Mucosa of descending colon (tissue), 3 donors: ENCODE results near the gene RPS6KA3. TPM values are rescaled to one million over a fixed set of nuclear protein-coding genes. Genes with fewer than 3 reads are reported as not detected.

Source experiments
- ATAC-seq: fragments of 200-7000 bp; cut with Tn5 transposase; one replicate; pipeline ENCODE4 v1.9.1; 2020; ENCODE audit warnings: mild to moderate bottlenecking, moderate library complexity
- DNase-seq, 3 donors: peaks; one replicate each; pipeline ENCODE4 v3.0.0-alpha.2; 2020
- H3K36me3 ChIP-seq: fragments of 200-600 bp; one replicate; pipeline ENCODE4 v1.8.0; 2021; ENCODE audit warnings: low read depth, mild to moderate bottlenecking
- H3K4me1 ChIP-seq: fragments of 200-600 bp; one replicate; pipeline ENCODE4 v1.8.0; 2021; ENCODE audit warnings: low read depth, mild to moderate bottlenecking
- H3K4me3 ChIP-seq: fragments of 200-600 bp; one replicate; pipeline ENCODE4 v1.8.0; 2021; ENCODE audit warnings: mild to moderate bottlenecking
- H3K9me3 ChIP-seq: fragments of 200-600 bp; one replicate; pipeline ENCODE4 v1.8.0; 2021; ENCODE audit warnings: mild to moderate bottlenecking
- CTCF ChIP-seq: fragments of 200-600 bp; IDR thresholded peaks from one replicate; pipeline ENCODE4 v1.8.0; 2022; ENCODE audit warnings: antibody characterized with exemption, mild to moderate bottlenecking
- intact Hi-C, 2 donors: fragments of 100-400 bp; cut with DNase I in 1 of 2; cut with micrococcal nuclease in 1 of 2; formaldehyde crosslinking; loops; one replicate each; pipeline versions ENCODE4 v1.11.0 to v1.11.1; 2022; cut with DNase I, micrococcal nuclease
- total RNA-seq, 3 donors: library from RNA; stranded (reverse); fragmentation: NEBNext Ultra II Directional in 2 of 3; extraction: Animal tissue kit (Norgen Biotek cat#: 25700) in 2 of 3; gene quantifications; one replicate each; pipeline versions ENCODE4 v1.2.1 to v1.2.4, GENCODE V29; 2021 to 2023
- donor health status: DM: no; HTN: no; CAD: no; lungs with moderate emphysema.
- donor health status: DM: no; HTN: no; CAD: no.
- donor health status: DM: no; HTN: yes; CAD: no.

The RPS6KA3 gene
- total RNA-seq, 3 donors from 2014 or later: 73.6 to 80.1 (median 73.9) TPM

GRCh38 chrX:20118065-20118824, 148.5 kb downstream of the RPS6KA3 start:
- ATAC-seq (peak; percentile 81), DNase-seq (peak in 2 of 3 donors; percentile 41 to 53)
- intact Hi-C loops: no loop called here
- Histone ChIP-seq H3K36me3 (no peaks in the 10 kb centered on the region), H3K4me3 (no peak overlapping the region), H3K4me1 (peaks cover 4% of the 10 kb centered on the region), H3K9me3 (no peaks in the 10 kb centered on the region)
- TF ChIP-seq CTCF: no peak

GRCh38 chrX:20116577-20117240, 150.0 kb downstream of the RPS6KA3 start, which contains the start of gene MAP7D2:
Gene MAP7D2 (minus strand): TSS chrX:20116907. CDS start chrX:20116879, 28 bp downstream.
- peaks cover 4% of the 10 kb centered on the region for H3K4me1 ChIP-seq
- peak; percentile 34 for ATAC-seq
- peak in 1 of 3 donors; percentile 33 for DNase-seq
- no peaks in the 10 kb centered on the region for H3K36me3 ChIP-seq
- H3K9me3 ChIP-seq: no peaks in the 10 kb centered on the region
- intact Hi-C loops: no loop called here
- no peak for TF ChIP-seq CTCF
- no peak within 1 kb of the TSS for H3K4me3 ChIP-seq

GRCh38 chrX:20116087-20116576, 150.6 kb downstream of the RPS6KA3 start:
- TF ChIP-seq CTCF: no peak
- Histone ChIP-seq H3K36me3 (no peaks in the 10 kb centered on the region), H3K4me1 (peaks cover 4% of the 10 kb centered on the region), H3K4me3 (no peak overlapping the region), H3K9me3 (no peaks in the 10 kb centered on the region)
- ATAC-seq (peak; percentile 5), DNase-seq (peak in 1 of 3 donors; percentile 50)
- intact Hi-C loops: no loop called here

- ATAC-seq: no peak
- TF ChIP-seq CTCF: no peak
- no peaks in the 10 kb centered on the region for H3K4me1 ChIP-seq
- no peaks in the 10 kb centered on the region for H3K36me3 ChIP-seq
- no peaks in the 10 kb centered on the region for H3K9me3 ChIP-seq
- intact Hi-C loops: no loop called here
- H3K4me3 ChIP-seq: no peak overlapping the region
- no peak for DNase-seq
Observed at GRCh38 chrX:20112022-20112774, 154.5 kb downstream of the RPS6KA3 start.

GRCh38 chrX:20111271-20111670, 155.4 kb downstream of the RPS6KA3 start:
- ATAC-seq (no peak), DNase-seq (no peak)
- no peaks in the 10 kb centered on the region for H3K4me1 ChIP-seq
- no peaks in the 10 kb centered on the region for H3K36me3 ChIP-seq
- H3K4me3 ChIP-seq: no peak overlapping the region
- no peaks in the 10 kb centered on the region for H3K9me3 ChIP-seq
- TF ChIP-seq CTCF: no peak
- intact Hi-C loops: no loop called here
